A549 (cell line): Measurements from ENCODE around the gene SEC14L5.

Source experiments
- CHD2 ChIP-seq: fragments of 150-350 bp; IDR thresholded peaks from 2 replicates; pipeline ENCODE4 v1.6.1; 2014; ENCODE audit warnings: low read length; ENCODE audit not compliant: partially characterized antibody
- EHF ChIP-seq: fragments of 250-450 bp; sonication (Bioruptor Pico); IDR thresholded peaks from 2 replicates; pipeline ENCODE4 v1.5.0; 2020; ENCODE audit warnings: mild to moderate bottlenecking
- ESRRA ChIP-seq: fragments of 150-350 bp; IDR thresholded peaks from 2 replicates; pipeline ENCODE4 v1.6.1; 2014; ENCODE audit warnings: mild to moderate bottlenecking, low read length, borderline replicate concordance
- HEYL ChIP-seq: fragments of 250-450 bp; sonication (Bioruptor Pico); IDR thresholded peaks from 2 replicates; pipeline ENCODE4 v1.8.0; 2021; ENCODE audit warnings: mild to moderate bottlenecking, moderate library complexity
- JUNB ChIP-seq: fragments of >200 bp; sonication (Bioruptor Twin); formaldehyde crosslinking; IDR thresholded peaks from 2 replicates; pipeline ENCODE4 v1.6.1; 2016
- SMC3 ChIP-seq: fragments of >200 bp; sonication (Bioruptor Twin); formaldehyde crosslinking; IDR thresholded peaks from 3 replicates; pipeline ENCODE4 v1.6.1; 2018; ENCODE audit warnings: inconsistent platforms
- TF ChIP-seq, protein P1 (sequence below): fragments of >200 bp; sonication (Bioruptor Twin); formaldehyde crosslinking; IDR thresholded peaks from 3 replicates; pipeline ENCODE4 v1.5.1; 2016
- TF ChIP-seq, protein P2 (sequence below): fragments of >200 bp; sonication (Bioruptor Twin); formaldehyde crosslinking; IDR thresholded peaks from 2 replicates; pipeline ENCODE4 v1.6.1; 2016

DNA sequence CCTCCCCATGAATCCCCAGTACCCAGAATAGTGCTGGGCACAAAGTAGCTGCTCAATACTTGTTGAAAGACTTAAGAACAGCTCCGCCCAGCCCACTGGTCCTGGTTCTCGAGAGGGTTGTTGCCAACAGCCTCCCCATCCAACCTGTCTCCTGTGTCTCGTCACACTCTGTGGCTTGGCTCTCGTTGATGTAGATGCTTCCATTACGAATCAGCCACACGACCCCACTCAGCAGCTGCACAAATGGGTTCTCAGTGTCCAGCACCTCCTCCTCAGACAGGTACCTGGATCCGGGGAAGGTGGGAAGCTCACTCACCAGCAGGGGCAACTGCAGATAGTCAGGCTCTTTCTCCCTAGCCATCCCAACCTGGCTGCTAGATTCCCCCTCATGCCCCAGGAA is 73.5 kb downstream of the SEC14L5 start:
- TF ChIP-seq EHF (CRISPR knock-in tag), result no peak
- no peak for TF ChIP-seq CHD2
- TF ChIP-seq, protein P1, sequence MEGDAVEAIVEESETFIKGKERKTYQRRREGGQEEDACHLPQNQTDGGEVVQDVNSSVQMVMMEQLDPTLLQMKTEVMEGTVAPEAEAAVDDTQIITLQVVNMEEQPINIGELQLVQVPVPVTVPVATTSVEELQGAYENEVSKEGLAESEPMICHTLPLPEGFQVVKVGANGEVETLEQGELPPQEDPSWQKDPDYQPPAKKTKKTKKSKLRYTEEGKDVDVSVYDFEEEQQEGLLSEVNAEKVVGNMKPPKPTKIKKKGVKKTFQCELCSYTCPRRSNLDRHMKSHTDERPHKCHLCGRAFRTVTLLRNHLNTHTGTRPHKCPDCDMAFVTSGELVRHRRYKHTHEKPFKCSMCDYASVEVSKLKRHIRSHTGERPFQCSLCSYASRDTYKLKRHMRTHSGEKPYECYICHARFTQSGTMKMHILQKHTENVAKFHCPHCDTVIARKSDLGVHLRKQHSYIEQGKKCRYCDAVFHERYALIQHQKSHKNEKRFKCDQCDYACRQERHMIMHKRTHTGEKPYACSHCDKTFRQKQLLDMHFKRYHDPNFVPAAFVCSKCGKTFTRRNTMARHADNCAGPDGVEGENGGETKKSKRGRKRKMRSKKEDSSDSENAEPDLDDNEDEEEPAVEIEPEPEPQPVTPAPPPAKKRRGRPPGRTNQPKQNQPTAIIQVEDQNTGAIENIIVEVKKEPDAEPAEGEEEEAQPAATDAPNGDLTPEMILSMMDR, result no peak
- TF ChIP-seq HEYL, result no peak
- TF ChIP-seq SMC3, result no peak
- TF ChIP-seq ESRRA, result no peak
- TF ChIP-seq, protein P2, sequence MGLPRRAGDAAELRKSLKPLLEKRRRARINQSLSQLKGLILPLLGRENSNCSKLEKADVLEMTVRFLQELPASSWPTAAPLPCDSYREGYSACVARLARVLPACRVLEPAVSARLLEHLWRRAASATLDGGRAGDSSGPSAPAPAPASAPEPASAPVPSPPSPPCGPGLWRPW, result no peak
- TF ChIP-seq JUNB, result no peak
